HG02938 (cell line): ENCODE data around the gene IRX4.
"Not testable (repeated sequence)": the region's sequence is repeated elsewhere in the genome, so short reads cannot be mapped to it uniquely, and the experiment has no call there.

ENCODE experiments used
- ATAC-seq: cut with Tn5 transposase; IDR thresholded peaks from one replicate; pipeline ENCODE4 v1.9.1; 2021; ENCODE audit warnings: mild to moderate bottlenecking, moderate library complexity; ENCODE audit not compliant: unreplicated experiment

The IRX4 gene

GRCh38 chr5:1879292-1880263, 3.1 kb downstream of the IRX4 start:
- no peak for ATAC-seq

- no peak for ATAC-seq
These were observed 4.5 kb downstream of the IRX4 start for GRCh38 chr5:1878050-1878849.

GRCh38 chr5:1877103-1878049, 5.3 kb downstream of the IRX4 start:
- ATAC-seq: no peak

- ATAC-seq: no peak
These were observed 6.1 kb downstream of the IRX4 start for GRCh38 chr5:1876660-1877064.

DNA sequence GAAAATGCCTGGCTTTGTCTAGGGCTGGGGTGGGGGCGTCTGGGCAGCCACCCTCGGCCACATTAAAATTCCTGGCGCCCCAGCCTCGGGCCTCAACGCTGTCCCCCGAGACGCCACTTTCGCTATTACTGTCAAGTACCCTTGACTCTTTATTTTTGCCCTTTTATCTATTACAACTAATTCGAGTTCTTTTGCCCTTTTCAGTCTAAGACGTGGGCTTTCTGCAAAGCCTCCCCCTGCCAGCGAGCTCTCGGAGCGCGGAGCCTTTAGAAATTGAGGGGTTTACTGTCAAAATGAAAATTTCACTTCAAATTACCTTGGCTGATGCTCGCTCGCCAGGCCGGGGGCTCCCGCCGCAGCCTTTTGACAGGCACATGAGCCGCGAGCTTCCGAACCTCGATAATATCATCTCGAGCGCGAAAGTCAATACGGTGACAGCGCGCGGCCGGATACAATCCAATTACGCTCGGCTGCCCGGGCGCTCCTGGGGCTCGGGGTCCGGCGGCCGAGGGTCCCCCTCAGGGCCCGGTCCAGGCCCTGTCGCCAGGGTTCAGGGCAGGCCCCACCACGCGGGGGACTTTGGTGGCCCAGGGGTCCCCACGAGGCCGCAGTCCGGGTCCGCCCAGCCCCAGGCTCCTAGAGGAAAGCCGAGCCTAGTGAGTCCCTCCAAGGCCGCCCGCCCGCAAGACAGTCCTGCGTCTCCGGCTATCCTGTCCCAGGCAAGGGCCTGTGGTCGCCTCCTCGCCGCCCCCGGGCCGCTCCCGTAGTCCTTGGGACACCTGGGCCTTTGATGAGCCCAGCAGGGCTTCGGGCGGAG, 6.7 kb downstream of the IRX4 start:
- ATAC-seq: no peak

DNA sequence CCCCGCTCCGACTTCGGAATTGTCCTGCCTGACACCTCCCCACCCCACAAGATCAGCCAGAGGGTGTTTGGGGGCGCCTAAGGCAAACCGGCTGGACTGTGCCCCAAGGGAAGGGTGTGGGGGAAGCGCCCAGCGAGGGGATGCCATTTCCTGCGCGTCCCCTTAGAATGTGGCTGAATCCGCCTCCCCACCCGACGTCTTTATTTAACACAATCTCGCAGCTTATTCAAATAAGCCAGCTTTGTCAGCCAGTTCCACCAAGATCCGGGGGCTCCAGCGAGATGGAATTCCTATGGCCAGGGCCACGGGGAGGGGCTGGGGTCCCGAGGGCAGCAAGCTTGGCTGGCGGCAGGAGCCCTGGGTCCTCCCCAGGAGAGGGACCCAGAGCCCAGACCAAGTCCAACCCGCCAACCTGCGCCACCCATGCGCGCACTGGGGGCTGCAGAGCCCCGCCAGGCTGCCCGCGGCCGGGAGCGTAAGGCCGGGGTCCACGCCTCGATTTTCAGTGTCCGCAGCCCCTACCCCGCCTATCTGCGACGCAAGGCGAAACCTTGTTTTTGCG, 7.4 kb downstream of the IRX4 start:
- ATAC-seq: no peak

DNA sequence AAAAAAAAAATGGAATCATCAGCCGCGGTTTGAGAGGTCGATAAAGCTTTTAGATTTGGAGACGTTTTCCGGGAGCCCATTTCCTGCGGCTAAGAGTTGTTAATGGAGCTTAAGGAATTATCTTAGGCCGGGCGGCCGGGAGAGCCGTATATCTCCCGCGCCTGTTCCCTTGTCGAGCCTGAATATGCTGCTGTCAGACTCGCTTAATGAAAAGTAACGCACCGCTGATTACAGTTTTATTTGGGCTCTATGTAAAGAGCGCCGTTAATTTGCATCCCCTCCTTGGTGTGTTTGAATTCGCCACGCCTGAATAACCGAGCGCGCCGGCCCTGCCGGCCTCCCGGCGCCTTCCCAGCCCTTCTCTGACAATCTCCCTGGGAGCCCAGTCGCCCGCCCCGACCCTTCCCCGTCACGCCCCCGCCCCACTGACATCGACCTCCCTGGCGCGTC, 7.9 kb downstream of the IRX4 start:
- ATAC-seq: no peak

- no peak for ATAC-seq
These were observed 8.4 kb downstream of the IRX4 start for GRCh38 chr5:1874348-1874747.

DNA sequence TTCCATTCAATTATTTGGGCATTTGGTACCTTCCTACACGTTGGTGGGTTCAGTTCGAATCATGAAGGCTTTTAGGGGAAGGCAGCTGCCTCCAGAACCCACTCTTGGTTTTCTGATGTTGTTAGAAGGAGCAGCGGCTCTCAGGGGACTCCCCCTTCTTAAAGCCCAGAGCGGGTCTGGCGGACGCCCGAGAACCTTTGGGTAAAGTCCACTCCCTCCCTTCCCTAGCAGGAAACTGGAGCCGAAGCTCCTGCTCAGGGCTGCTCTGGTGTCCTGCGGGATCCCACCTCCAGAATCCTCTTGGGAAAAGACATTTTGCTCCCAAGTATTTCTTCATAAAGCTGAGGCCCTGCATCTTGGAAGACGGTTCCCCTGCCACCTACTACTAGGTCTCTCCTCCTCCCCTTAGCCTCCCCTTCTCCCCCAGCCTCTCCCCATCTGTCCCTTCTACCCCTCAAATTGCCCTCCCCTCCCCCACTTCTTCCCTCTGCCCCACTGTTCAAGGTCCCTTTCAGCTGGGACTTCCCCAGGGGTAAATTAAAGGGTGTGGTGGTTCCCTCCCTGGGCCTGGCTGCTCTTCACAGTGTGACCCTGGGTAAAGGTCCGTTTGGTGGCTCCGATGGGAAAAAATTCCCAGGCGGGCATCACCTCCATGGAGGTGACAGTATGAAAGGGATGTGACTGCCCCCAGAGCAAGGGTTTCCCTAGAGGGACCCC, 9.3 kb downstream of the IRX4 start:
- ATAC-seq: no peak

DNA sequence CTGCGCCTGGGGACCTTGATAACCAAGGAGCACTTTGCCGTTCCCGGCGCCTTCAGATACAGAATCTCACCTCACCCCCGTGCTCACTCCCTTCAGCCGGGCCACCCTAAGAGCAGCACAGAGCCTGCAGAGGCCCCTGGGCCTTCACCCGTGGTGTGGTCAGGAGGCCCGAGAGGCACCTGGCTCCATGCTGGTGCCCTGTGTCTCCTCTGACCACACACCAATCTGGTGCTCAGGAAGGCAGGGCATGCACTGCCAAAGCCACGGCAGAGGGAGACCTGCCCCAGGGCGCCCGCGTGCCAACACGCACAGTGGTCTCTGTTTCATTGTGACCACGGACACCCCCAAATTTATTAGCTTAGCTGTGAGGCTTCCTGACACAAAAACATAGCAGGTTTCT, 11.3 kb downstream of the IRX4 start:
- ATAC-seq: no peak

GRCh38 chr5:1870435-1871272, 12.1 kb downstream of the IRX4 start:
- ATAC-seq: not testable (repeated sequence)

DNA sequence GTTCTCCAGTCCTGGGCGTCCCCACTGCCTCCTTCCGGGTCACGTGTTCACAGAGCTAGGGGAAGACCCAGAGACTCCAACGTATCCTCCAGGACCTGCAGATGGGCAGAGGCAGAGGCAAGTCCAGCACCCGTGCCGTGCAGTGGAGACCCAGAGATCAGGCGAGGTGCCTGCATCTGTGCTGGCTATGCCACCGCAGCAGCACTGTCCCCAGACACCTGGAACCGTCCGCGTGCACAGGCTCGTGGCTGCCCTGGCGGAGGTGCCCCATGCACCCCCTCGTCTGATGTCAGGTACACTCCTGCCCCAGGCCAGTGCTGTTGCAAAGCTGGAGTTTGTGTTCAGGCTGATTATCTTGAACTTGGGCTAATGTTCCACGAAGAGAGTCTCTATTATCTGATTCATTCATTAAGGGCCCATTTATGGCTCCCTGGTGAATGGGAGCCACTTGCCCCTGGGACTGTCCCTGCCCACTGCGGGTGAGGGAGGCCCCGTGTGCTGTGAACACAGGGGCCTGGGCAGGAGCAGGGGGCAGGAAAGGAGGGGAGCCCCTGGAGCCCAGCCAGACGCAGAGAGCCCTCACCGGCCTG, 13.7 kb downstream of the IRX4 start:
- ATAC-seq: no peak

GRCh38 chr5:1867815-1868143, 14.9 kb downstream of the IRX4 start:
- no peak for ATAC-seq

DNA sequence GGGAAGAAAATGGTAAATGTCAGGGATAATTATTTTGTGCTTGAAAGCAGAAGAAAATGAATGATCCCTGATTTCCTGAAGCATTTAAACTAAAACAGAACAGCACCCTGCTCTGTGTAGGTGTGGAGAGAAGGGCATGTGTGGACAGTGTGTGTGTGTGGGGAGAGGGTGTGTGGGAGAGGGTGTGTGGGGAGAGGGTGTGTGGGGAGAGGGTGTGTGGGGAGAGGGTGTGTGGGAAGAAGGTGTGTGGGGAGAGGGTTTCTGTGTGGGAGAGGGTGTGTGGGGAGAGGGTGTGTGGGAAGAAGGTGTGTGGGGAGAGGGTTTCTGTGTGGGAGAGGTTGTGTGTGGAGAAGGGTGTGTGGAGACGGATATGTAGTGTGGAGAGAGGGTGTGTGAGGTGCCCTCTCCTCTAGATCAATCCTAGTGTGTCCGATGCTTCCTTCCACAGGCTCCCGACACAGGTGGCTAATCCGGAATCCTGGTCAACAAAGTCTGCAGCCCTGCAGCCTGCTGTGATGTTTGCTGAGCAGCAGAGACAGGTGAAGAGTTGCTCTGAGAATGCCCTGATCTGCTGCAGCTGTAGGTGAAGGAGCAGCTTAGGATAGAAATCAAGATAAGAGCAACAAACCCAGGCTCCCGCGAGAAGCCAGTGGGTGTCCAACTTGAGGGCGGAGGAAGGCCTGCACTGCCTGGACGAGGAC, 15.5 kb downstream of the IRX4 start:
- no peak for ATAC-seq

- no peak for ATAC-seq
These were observed 16.8 kb downstream of the IRX4 start for GRCh38 chr5:1865948-1866347.

GRCh38 chr5:1865486-1865885, 17.2 kb downstream of the IRX4 start:
- ATAC-seq: no peak

- ATAC-seq: no peak
These were observed 17.8 kb downstream of the IRX4 start for GRCh38 chr5:1864896-1865440.
